ENCODE results near the gene PPP6R2. TPM values are rescaled to one million over a fixed set of nuclear protein-coding genes. Genes with fewer than 3 reads are reported as not detected.

The PPP6R2 gene
- total RNA-seq, 4 donors from 2014 or later, result 65.7 to 103 (median 74.0) TPM

- intact Hi-C loops (cut with DNase I), result loop anchor here (5.0 kb wide), 1 partner anchor 34 kb away; no protein-coding TSS in a partner anchor
- no peaks in the 10 kb centered on the region for H3K27me3 ChIP-seq
- H3K4me1 ChIP-seq, result peaks cover 28 to 45% of the 10 kb centered on the region in 2 donors
- H3K36me3 ChIP-seq, result no peaks in the 10 kb centered on the region
- no peaks in the 10 kb centered on the region for H3K9me3 ChIP-seq
- no peak for DNase-seq
- WGBS, 2 donors, result 89 to 96% methylated on average over 12 to 17 of the region's 23 CpGs
- no peak overlapping the region for H3K4me3 ChIP-seq (replicated peaks in 1 of 3)
- TF ChIP-seq, protein P1, sequence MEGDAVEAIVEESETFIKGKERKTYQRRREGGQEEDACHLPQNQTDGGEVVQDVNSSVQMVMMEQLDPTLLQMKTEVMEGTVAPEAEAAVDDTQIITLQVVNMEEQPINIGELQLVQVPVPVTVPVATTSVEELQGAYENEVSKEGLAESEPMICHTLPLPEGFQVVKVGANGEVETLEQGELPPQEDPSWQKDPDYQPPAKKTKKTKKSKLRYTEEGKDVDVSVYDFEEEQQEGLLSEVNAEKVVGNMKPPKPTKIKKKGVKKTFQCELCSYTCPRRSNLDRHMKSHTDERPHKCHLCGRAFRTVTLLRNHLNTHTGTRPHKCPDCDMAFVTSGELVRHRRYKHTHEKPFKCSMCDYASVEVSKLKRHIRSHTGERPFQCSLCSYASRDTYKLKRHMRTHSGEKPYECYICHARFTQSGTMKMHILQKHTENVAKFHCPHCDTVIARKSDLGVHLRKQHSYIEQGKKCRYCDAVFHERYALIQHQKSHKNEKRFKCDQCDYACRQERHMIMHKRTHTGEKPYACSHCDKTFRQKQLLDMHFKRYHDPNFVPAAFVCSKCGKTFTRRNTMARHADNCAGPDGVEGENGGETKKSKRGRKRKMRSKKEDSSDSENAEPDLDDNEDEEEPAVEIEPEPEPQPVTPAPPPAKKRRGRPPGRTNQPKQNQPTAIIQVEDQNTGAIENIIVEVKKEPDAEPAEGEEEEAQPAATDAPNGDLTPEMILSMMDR (IDR thresholded peaks at IDR 0.05), result no peak
- TF ChIP-seq POLR2A (IDR thresholded peaks at IDR 0.05), result no peak
- no peak overlapping the region for H3K27ac ChIP-seq
Measured at GRCh38 chr22:50311606-50312351, 31.3 kb upstream of the PPP6R2 start.

- WGBS, 2 donors, result 93 to 97% methylated on average over 5 of the region's 12 CpGs
- intact Hi-C loops (cut with DNase I), result loop anchor here (5.0 kb wide), 1 partner anchor 35 kb away; no protein-coding TSS in a partner anchor
- TF ChIP-seq, protein P1 (IDR thresholded peaks at IDR 0.05), result no peak
- DNase-seq, result no peak
- H3K27ac ChIP-seq, result no peak overlapping the region
- H3K9me3 ChIP-seq, result no peaks in the 10 kb centered on the region
- no peak overlapping the region for H3K4me3 ChIP-seq (replicated peaks in 1 of 3)
- no peaks in the 10 kb centered on the region for H3K27me3 ChIP-seq
- H3K4me1 ChIP-seq, result peaks cover 28 to 45% of the 10 kb centered on the region in 2 donors
- no peaks in the 10 kb centered on the region for H3K36me3 ChIP-seq
Measured at GRCh38 chr22:50312371-50312770, 30.8 kb upstream of the PPP6R2 start.

DNA sequence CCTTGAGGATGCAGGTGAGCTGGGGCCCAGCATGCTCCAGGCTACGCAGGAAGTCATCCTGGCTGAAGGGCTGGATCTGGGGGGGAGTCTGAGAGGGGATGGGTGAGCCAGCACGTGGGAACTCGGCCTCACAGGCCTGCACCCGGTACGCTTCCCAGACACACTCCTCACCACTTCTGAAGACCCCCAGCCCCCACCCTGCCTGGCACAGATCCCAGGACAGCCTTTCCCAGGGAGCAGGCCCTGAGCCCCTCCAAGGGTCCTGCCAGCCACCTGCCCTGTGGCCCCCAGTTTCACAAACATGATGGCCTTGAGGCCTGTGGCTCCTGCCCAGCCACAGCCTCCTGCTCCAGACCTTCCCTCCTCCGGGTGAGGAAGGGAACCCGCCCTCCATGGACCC, 30.1 kb upstream of the PPP6R2 start:
- Histone ChIP-seq H3K4me1 (peaks cover 24 to 42% of the 10 kb centered on the region in 2 donors), H3K9me3 (no peaks in the 10 kb centered on the region), H3K36me3 (no peaks in the 10 kb centered on the region), H3K4me3 (replicated peaks in 1 of 3) (no peak overlapping the region), H3K27me3 (no peaks in the 10 kb centered on the region), H3K27ac (no peak overlapping the region)
- no peak for DNase-seq
- TF ChIP-seq POLR2A (IDR thresholded peaks at IDR 0.05), result no peak
- TF ChIP-seq, protein P1 (IDR thresholded peaks at IDR 0.05), result no peak
- WGBS, 2 donors, result 85 to 88% methylated on average over 2 to 7 of the region's 7 CpGs
- intact Hi-C loops (cut with DNase I), result loop anchor here (5.0 kb wide), 1 partner anchor 36 kb away; no protein-coding TSS in a partner anchor

GRCh38 chr22:50313600-50313999, 29.5 kb upstream of the PPP6R2 start:
- Histone ChIP-seq H3K9me3 (no peaks in the 10 kb centered on the region), H3K36me3 (no peaks in the 10 kb centered on the region), H3K27ac (no peak overlapping the region), H3K27me3 (no peaks in the 10 kb centered on the region), H3K4me1 (peaks cover 23 to 36% of the 10 kb centered on the region in 2 donors), H3K4me3 (replicated peaks in 1 of 3) (no peak overlapping the region)
- TF ChIP-seq POLR2A (IDR thresholded peaks at IDR 0.05), result no peak
- TF ChIP-seq, protein P1 (IDR thresholded peaks at IDR 0.05), result no peak
- WGBS, 2 donors, result 91 to 94% methylated on average over 15 of the region's 17 CpGs
- intact Hi-C loops (cut with DNase I), result loop anchor here (5.0 kb wide), 1 partner anchor 36 kb away; no protein-coding TSS in a partner anchor
- DNase-seq, result no peak

GRCh38 chr22:50314081-50314454, 29.1 kb upstream of the PPP6R2 start:
- intact Hi-C loops (cut with DNase I), result loop anchor here (5.0 kb wide), 1 partner anchor 37 kb away; no protein-coding TSS in a partner anchor
- Histone ChIP-seq H3K36me3 (no peaks in the 10 kb centered on the region), H3K4me1 (peaks cover 21 to 32% of the 10 kb centered on the region in 2 donors), H3K27me3 (no peaks in the 10 kb centered on the region), H3K27ac (no peak overlapping the region), H3K9me3 (no peaks in the 10 kb centered on the region), H3K4me3 (replicated peaks in 1 of 3) (no peak overlapping the region)
- no peak for TF ChIP-seq POLR2A (IDR thresholded peaks at IDR 0.05)
- TF ChIP-seq, protein P1 (IDR thresholded peaks at IDR 0.05), result no peak
- WGBS, 2 donors, result 53 to 55% methylated on average over 3 of the region's 14 CpGs
- DNase-seq, result no peak

All from thyroid gland (tissue), 4 donors.